Vagina (tissue), 2 donors: Measurements from ENCODE around the gene HECW1. TPM values are rescaled to one million over a fixed set of nuclear protein-coding genes. Genes with fewer than 3 reads are reported as not detected.

ENCODE experiments used
- DNase-seq, 2 donors: peaks; one replicate each; pipeline ENCODE4 v3.0.0-alpha.2; 2017; ENCODE audit errors: extremely low spot score in 2 of 2
- H3K27ac ChIP-seq: fragments of 200-600 bp; sonication (generic); one replicate; pipeline ENCODE4 v1.5.1; 2019
- H3K27me3 ChIP-seq: fragments of 200-600 bp; sonication (generic); one replicate; pipeline ENCODE4 v1.5.1; 2019
- H3K36me3 ChIP-seq, 2 donors: fragments of 200-600 bp; sonication (generic); one replicate each; pipeline ENCODE4 v1.5.1; 2017 to 2019
- H3K4me1 ChIP-seq: fragments of 200-600 bp; sonication (generic); one replicate; pipeline ENCODE4 v1.5.1; 2019
- H3K4me3 ChIP-seq, 2 donors: fragments of 200-600 bp; sonication (generic); 1 replicate in 1 of 2; 2 replicates in 1 of 2; pipeline ENCODE4 v1.5.1; 2016 to 2019
- H3K9me3 ChIP-seq: fragments of 200-600 bp; sonication (generic); one replicate; pipeline ENCODE4 v1.5.1; 2019
- CTCF ChIP-seq, 3 experiments: fragments of 450-650 bp in 2 of 3; fragments of 200-600 bp in 1 of 3; sonication (generic) in 1 of 3; IDR thresholded peaks; one replicate each; pipeline ENCODE4 v1.5.1; 2017 to 2019; ENCODE audit warnings: antibody characterized with exemption in 3 of 3, mild to moderate bottlenecking in 2 of 3, moderate library complexity in 2 of 3
- intact Hi-C: fragments of 100-400 bp; cut with DNase I; formaldehyde crosslinking; loops from one replicate; pipeline ENCODE4 v1.15.1; 2023
- microRNA-seq: library from miRNA; unstranded; fragments of <30 nt; microRNA quantifications from one replicate; pipeline ENCODE4, GENCODE V29; 2017; ENCODE audit warnings: borderline number of aligned reads, borderline replicate concordance
- small RNA-seq: library from RNA; depleted of rRNA; stranded (forward); fragments of <200 nt; gene quantifications from one replicate; pipeline ENCODE3, GENCODE V24; 2016
- total RNA-seq: library from RNA; depleted of rRNA; stranded (reverse); fragments of >200 nt; gene quantifications from one replicate; pipeline ENCODE4 v1.2.3, GENCODE V29; 2016

Gene HECW1
- total RNA-seq, 1 donor from 2014 or later = 2.5 TPM

GRCh38 chr7:43612599-43613589 is 500.4 kb downstream of the HECW1 start:
- no peak for DNase-seq
- no peak for TF ChIP-seq CTCF (IDR thresholded peaks at IDR 0.05)
- Histone ChIP-seq H3K36me3 (no peaks in the 10 kb centered on the region), H3K4me1 (peaks cover 24% of the 10 kb centered on the region), H3K9me3 (no peaks in the 10 kb centered on the region), H3K27me3 (no peaks in the 10 kb centered on the region), H3K27ac (peak overlapping the region; percentile 30), H3K4me3 (no peak overlapping the region)
- intact Hi-C loops = no loop called here

Small RNA genes within 50 kb of the gene (microRNA-seq; reads per million reads assigned to microRNA genes)
- gene MIR3943 = not detected

Small RNA genes within 50 kb of the gene (small RNA-seq; reads per million reads assigned to genes)
- not detected for gene MIR3943
- gene RF00019 = not detected
- gene RNU6-575P = not detected
- not detected for gene RNU7-35P

Other genes with a start within 250 kb of the HECW1 start
- gene C7orf25, start 200.6 kb upstream of the HECW1 start, total RNA-seq = 5.4 TPM
- gene PSMA2, start 180.5 kb upstream of the HECW1 start, total RNA-seq = 46.9 TPM
- gene MRPL32, start 180.3 kb upstream of the HECW1 start, total RNA-seq = 33.9 TPM